Hepatocyte (in vitro differentiated cells): ENCODE results near the gene ATP8A2.

ENCODE experiments used
- EZH2 ChIP-seq: fragments of 200-600 bp; sonication (generic); IDR thresholded peaks from 2 replicates; pipeline ENCODE4 v1.6.1; 2016; ENCODE audit warnings: antibody characterized with exemption, mild to moderate bottlenecking, borderline replicate concordance
- EZH2phosphoT487 ChIP-seq: fragments of 200-600 bp; sonication (generic); IDR thresholded peaks from one replicate; pipeline ENCODE4 v1.6.1; 2018; ENCODE audit warnings: antibody characterized with exemption, mild to moderate bottlenecking, low read depth, moderate library complexity; ENCODE audit not compliant: unreplicated experiment, severe bottlenecking
- TF ChIP-seq, protein P1 (sequence below): fragments of 200-600 bp; sonication (generic); IDR thresholded peaks from 2 replicates; pipeline ENCODE4 v1.5.1; 2016; ENCODE audit warnings: antibody characterized with exemption, mild to moderate bottlenecking; ENCODE audit not compliant: poor library complexity

DNA sequence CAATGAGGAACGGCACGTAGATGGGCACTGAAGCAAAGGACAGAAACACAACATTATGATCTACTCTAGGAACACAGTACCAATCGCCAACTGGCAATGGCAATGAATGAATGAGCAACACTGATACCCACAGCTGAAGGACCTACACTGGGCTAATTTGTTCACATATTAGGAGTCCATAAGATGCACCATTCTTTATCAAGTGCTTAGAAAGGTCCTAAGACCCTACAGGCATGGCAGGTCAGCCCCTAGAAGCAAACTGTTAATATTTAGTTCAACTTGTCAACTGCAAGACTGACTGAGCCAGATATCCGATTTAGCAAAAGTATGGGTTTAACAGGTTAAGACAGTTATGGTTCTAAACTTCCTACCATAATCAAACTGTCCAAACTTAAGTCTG lies 675.3 kb downstream of the ATP8A2 start:
- TF ChIP-seq, protein P1, sequence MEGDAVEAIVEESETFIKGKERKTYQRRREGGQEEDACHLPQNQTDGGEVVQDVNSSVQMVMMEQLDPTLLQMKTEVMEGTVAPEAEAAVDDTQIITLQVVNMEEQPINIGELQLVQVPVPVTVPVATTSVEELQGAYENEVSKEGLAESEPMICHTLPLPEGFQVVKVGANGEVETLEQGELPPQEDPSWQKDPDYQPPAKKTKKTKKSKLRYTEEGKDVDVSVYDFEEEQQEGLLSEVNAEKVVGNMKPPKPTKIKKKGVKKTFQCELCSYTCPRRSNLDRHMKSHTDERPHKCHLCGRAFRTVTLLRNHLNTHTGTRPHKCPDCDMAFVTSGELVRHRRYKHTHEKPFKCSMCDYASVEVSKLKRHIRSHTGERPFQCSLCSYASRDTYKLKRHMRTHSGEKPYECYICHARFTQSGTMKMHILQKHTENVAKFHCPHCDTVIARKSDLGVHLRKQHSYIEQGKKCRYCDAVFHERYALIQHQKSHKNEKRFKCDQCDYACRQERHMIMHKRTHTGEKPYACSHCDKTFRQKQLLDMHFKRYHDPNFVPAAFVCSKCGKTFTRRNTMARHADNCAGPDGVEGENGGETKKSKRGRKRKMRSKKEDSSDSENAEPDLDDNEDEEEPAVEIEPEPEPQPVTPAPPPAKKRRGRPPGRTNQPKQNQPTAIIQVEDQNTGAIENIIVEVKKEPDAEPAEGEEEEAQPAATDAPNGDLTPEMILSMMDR = no peak
- TF ChIP-seq EZH2 = no peak
- TF ChIP-seq EZH2phosphoT487 = no peak
